HUDEP-2 (cell line): ENCODE measurements around the gene MACROD2.

Source experiments
- DNase-seq, 76 experiments: peaks; one replicate each; lab custom pipeline; 2025; ENCODE audit not compliant: unreplicated experiment in 76 of 76; lab: John Stamatoyannopoulos, UW

The MACROD2 gene

DNA sequence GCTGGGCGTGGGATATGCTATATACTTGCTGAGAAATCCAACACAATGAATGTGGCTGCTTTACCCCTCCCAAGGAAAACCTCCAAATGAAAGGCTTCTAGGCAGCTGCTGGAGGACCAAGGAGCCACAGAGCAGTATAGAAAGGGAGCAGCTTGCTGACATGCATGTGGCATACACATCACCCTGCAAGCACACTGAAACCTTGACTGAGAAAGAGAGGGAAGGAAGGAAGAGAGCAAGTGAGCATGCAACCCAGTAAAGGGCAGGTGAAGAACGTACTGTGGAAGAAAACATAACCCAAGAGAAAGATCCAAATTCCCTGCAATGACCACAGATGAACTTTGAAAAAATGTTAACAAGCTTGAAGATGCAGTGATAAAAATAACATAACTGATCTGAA, 2034.9 kb downstream of the MACROD2 start:
- DNase-seq: no peak

DNA sequence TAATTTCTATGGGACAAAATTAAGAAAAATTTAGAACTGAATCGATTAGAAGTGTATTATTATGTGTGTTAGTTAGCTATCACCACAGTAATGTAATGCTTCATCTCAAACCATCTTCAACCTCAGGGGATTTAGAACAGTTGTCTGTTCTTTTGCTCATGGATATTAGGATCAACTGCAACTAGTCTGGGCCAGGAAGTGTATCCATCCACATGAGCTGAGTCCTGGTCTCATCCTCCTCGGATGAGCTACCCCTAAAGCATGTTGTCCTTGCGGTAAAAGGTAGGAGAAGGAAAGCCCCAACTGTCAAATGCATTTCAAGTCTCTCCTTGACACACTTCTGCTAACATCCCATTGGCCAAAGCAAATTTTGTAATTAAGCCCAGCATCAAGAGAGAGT, 2040.3 kb downstream of the MACROD2 start:
- DNase-seq: no peak

DNA sequence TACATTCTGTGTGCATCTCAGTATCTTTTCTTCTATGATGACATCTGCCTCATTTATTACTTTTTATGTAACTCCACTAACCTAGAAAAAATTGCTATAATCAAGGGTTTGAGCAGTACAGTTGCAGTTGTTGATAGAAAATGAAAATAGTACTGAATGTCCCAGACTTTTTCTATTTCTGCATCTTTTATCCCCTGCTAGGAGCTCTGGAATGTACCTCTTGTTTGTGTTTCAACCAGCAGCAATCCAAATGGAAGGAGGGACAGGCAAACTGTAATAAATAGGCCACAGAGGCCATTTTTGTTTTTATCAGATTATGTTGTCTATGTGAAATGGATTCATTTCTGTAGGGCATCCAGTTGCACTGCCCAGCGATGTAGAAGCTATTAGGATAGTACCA, 2041.0 kb downstream of the MACROD2 start:
- no peak for DNase-seq

DNA sequence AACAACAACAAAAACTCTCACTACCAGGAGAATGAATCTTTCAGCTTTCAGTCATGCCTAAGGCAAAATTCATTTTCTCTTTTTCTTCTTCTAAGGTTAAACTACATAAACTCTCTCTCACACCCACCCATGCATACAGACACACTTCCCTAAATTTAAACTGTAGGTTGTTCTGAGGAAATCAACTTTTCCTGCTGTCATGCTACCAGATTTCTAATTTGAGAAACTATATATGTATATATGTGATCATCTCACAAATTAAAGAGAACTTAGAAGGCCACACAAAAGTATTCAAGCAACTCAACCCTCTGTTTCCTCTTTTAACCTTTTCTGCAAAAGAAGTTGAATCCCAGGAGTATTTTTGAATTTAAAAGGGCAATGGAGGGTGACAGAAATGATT, 2045.4 kb downstream of the MACROD2 start:
- no peak for DNase-seq

DNA sequence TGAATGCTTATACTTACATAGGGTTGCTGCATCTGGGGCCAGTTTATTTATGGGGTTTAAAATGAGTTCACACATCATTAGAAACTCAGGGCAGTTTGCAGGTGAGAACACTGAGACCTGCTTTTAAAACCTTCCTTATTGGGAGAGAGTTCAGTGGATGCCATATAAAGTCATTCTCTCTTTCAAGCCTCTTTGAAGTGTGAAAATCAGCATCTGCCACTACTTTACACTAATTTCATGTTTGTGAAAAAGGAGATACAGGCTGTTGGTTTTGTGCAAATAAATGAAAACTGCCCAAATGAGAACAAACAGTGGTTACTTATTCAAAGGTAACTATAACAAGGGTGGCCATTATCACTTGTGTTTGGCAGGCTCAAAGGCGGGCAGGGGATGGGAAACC, 2047.4 kb downstream of the MACROD2 start:
- DNase-seq: no peak

DNA sequence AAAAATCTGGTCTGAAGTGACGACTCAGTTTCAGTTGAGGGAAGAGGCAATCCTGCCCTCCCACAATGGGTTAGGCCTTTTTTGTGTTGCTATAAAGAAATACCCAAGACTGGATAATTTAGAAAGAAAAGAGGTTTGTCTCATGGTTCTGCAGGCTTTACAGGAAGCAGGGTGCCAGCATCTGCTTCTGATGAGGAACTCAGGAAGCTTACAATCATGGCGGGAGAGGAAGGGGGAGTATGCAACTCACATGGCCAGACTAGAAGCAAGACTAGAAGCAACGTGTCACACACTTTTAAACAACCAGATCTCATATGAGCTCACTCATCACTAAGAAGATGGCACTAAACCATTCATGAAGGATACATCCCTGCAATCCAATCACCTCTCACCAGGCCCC, 2048.6 kb downstream of the MACROD2 start:
- DNase-seq: no peak

DNA sequence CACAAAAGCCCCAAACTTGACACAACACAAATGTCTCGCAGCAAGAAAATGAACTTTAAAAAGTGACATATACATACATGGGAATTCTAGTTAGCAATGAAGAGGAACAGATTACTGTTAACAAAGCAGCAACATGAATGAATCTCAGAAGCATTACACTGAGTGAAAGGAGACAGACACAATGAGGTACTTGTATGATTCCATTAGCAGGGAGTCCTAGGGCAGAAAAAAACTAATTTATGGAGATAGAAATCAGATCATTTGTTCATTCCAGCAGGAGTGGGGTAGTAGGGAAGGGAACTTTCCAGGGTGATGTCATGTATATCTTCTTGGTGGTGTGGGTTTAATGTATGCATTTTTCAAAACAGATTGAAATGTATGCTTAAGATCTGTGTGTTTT, 2053.6 kb downstream of the MACROD2 start:
- DNase-seq: no peak

DNA sequence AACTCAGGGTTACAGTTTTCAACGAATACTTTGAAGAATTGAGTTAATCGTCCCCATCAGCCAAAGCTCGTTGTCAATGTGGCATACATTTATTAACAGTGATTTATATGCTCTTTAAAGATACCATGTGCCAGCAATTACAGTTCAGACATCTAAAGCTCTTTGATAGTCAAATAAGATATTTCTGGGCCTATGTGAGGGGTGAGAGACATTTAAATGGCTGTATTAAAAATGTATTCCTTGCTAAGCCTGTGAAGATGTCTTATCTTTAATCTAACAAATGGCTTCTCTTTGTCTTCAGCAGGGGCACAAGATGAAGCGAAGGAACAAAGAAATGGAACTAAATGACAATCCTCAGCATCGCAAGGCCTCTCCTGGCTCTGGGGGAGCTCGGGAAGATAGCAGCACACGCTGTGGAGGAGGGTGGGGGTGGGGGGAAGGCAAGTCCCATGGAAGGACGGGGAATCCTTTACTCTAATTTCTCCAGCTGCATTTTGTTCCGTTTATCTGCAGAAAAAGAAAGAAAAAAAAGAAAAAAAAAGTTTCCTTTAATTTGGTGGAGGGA, 2054.3 kb downstream of the MACROD2 start:
- DNase-seq: no peak

DNA sequence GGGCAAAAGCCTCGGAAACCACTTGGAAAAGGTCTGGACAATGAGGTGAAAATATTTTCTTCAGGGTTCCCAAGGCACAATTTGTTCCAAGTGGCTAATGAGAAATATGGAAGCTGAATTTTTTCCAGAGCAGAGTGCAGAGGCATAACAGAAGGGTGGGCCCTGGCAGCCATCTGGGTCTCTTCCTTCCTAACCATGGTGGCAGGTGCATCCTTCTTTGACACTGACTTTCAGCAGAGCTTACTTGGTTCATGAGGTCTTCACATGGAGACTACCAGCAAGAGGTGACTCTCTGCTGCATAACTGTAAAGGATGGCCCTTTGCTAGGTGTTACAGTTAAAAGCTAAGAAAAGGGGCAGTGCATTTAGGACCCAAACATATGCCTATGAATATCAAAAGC, 2055.1 kb downstream of the MACROD2 start:
- no peak for DNase-seq

DNA sequence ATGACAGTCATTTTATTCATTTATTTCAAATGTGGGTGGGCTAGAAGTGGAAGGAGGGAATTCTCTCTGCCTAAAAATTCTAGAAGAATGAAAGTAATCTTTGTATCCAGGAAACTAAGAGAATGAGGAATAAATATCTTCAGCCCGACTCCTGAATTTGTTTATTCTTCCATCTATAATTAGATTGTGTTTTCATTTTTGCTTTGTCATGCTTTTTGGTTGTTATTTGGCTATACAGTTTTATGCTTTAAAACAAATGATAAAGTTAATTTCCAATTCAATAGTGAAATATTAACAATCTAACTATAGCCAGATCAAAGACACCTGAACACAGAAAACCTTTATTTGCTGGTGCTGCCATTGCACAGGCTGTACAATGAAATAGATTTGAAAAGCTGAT, 2056.7 kb downstream of the MACROD2 start:
- no peak for DNase-seq

DNA sequence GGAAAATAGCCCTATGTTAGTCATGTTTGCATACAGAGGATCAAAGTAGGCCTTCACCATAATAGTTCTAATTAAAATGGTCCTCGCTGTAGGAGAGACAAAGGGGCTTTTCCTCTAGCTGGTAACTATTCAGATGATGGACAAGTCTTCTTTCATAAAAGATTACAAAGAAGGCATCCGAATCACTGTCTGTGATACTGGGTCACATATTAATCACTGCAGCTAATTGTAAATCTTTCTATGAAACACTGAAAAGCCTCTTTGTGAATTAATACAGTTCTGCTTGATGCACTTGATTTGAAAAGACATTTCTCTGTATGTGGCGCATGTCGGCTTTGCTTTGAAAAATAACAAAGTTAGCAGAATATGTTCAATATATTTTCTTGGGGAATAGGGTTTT, 2057.1 kb downstream of the MACROD2 start:
- no peak for DNase-seq

DNA sequence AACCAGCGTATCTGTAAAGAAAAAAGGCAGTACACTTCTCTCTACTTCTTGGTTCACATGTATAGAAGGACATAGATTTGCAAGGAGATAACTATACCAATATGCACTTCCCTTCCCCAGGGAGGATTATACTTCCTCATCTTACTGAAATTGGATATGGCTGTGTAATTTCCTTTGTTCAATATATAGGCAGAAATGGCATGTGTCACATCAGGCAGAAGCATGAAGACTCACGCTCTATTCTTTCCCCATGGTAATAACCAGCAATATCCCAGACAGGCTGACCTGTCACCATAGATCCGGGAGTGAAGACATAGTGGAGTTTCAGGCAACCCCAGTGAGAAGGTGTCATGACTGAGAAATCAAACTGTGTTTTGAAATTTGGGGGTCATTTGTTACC, 2059.7 kb downstream of the MACROD2 start:
- no peak for DNase-seq

DNA sequence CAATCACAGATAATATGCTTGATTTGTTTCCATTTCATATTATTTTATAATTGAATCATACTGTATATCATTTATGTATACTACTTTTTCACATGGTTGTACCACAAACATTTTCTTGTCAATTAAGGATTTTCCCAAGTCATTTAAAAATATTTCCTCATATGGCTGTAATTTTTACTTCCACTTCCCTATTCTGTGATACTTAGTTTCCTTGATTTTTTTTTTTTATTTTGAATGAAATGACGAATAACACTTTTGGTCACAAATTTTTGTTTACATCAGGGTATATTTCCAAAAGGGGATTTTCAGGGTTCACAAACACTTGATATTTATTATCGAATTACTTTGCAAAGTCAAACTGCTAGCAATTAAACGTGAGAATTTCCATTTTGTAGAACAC, 2062.3 kb downstream of the MACROD2 start:
- no peak for DNase-seq

DNA sequence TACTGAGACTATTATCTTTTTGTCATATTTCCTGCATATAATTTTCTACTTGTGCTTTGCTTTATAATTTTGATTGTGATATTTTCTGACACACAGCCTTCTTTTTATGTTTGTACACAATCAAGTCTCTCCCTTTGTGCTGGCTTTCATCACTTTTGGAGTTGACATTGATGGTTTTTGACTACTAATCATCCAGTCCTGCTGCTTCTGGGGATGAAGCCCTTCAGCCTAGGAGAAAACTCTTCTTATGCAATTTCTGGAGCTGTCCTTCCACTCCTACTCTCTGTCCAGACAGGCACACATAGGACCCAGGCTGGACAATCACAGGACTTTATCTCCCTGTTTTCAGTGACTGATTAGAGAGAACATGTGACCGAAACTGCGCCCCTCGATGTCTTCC, 2063.0 kb downstream of the MACROD2 start:
- no peak for DNase-seq

DNA sequence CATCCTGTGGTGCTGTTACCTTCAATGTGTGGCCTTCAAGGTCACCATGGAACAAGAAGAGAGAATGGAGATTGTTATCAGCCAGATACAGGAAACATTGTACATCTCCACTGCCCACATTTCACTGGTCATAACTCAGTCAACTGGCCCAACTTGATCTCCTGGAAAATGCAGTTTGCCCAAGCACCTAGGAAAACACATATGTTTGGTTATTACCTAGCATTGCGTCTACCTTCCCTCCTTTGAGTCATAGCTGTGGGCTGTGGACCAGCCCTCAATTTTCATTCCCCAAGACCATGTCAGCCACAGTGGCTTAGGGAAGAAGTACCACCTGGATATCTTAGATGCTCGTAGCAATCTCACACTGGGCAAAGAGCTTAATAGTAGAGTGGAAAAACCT, 2064.5 kb downstream of the MACROD2 start:
- DNase-seq: no peak

DNA sequence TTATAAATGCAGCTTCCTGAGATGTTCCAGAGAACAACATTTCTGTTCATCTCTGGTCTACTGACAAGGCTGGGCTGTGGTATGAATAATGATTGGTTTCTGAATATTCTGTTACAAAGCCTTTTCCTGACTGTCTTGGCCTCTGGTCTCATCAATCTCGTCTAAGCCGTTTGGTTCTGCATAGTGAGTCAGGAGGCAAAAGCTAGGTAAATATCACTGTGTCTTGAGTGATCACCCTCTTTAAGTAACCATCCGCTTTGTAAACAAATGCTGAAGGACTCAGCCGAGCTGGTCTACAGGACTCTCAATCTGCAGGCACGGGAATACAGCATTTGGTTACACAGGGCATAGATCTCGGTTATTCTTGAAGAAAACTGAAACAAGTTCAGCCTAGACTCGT, 2066.0 kb downstream of the MACROD2 start:
- no peak for DNase-seq

DNA sequence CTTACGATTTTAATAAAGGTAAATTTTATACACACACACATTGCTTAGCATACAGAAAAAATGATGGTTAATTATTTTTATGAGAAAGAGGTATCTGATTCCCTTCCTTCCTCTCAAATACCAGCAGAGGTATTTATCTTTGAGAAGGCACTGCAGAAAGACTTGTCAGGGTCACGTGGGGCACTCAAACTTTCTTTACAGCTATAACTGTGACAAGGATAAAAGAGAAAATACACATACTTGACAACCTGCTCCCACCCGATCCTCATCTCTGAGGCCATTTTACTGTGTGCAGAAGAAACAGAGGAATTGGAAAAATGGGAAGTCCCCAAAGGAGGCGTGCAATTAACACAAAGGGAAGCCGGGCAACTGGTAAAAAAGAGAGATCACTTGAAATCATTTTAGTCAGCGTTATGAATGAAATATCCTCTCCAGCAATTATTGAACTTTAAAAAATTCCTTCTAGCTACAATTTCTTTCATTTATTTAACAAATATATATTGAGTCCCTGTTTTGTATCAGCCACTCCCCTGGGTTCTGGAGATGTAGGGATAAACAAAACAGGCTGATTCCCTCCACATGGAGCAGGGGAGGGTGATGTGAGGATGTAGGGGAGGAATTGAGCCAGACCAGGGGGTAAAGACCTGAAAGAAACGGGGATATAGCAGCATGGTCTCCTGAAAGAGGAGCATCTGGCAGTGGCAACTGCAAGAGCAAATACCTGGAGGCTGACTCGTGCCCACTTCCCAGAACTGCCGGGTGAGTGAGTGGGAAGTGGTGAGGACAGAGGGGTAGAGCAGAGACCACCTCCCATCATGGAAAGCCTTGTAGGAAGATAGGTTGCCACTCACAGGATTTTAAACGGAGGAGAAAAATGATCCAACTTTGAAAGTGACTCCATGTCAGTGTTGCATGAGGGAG, 2067.6 kb downstream of the MACROD2 start:
- no peak for DNase-seq

DNA sequence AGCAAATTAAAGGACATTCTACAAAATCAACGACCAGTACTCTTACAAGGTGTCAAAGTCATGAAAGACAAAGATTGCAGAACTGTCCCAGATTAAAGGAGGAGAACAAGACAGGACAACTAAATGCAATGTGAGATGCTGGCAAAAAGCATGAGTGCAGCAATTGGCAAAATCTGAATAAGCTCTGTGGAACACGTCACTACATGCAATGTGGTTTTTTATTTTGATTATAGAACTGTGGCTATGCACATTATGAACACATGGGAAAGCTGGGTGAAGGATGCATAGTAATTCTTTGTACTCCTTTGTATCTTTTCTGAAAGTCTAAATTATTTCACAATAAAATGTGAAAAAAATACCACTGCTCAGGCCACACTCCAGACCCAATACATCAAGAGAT, 2068.6 kb downstream of the MACROD2 start:
- no peak for DNase-seq

DNA sequence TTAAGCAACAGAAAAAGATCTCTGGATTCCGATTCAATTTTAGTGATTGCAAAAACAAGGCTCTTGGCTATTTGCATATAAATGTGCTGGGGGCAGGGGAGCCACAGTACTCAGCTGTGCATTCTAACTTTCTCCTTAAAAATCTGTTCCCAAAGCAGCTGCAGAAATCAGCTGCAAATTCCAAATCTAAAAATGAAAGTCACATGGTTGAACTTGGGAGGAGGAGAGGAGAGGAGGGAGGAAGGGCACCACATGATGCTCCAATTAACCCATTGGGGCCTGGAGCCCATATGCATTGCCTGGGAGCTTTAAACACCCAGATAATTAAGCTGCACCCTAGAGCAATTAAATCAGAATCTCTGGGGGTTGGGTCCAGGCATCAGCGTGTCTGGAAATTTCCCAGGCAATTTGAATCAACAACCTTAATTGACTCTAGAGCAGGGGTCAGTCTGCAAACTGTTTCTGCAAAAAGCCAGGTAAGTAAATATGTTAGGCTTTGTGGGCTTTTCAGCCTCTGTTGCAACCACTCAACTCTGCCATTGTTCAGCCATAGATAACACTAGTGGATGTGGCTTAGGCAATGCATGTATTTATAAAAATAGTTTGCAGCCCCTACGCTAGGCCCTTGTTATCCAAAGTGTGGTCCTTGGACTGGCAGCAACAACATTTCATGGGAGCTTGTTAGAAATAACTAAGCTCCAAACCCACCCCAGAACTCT, 2069.8 kb downstream of the MACROD2 start:
- no peak for DNase-seq

DNA sequence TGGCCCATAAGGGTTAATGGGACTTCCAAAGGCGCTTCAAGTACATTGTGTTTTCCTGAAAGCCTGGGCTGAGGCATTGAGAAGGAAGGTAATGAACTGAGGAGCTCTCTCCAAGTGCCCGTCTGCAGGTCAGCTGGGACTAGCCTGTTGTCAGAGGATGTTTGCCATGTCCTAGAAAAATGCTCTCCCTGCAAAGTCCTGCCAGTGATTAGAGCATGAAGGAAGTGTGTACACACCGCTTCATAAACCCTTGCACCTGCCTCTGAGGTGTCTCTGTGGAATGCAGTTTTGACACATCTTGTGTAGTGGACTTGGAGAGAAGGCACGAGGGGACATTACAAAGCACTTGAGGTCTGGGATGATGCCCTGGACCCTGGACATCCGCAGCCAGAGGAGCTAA, 2071.3 kb downstream of the MACROD2 start:
- DNase-seq: no peak

DNA sequence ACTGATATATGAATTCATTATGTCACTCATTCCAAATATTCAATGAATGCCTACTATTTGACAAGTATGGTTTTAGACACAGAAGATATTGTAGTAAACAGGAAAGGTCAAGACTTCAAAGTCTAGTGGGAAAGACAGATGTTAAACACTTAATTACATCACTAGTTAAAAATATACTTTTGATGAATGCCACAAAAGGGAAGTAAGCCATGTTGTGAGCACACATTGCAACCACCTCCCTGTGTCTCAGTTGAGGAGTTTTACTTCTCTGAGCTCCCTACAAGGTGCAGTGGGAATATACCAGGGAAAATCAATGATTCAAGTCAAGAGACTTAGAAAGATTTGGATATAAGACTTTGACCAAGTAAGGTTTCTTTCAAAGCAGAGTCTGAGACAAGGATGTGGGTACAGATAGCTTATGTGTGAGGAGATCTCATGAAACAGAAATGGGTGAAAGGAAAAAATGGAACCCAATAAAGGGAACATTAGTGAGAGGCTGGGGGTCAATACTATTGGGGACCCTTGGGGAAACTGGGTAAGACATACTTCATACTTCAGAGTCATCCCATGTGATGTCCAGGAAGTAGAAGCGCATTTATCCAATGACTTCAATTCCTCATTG, 2074.2 kb downstream of the MACROD2 start:
- DNase-seq: no peak
